Transverse colon (tissue), 4 donors: ENCODE measurements around the gene TDRD10. TPM values are rescaled to one million over a fixed set of nuclear protein-coding genes. Genes with fewer than 3 reads are reported as not detected.

Experiments used
- DNase-seq: peaks from one replicate; pipeline ENCODE4 v3.0.0-alpha.2; 2019
- H3K27ac ChIP-seq, 4 donors: fragments of 200-600 bp; sonication (generic); 2 replicates each; pipeline ENCODE4 v1.5.1; 2016 to 2018; ENCODE audit warnings: inconsistent platforms in 4 of 4
- H3K27me3 ChIP-seq: fragments of 200-600 bp; sonication (generic); 2 replicates; pipeline ENCODE4 v1.5.1; 2017; ENCODE audit warnings: inconsistent platforms
- H3K36me3 ChIP-seq, 4 donors: fragments of 200-600 bp; sonication (generic); 2 replicates each; pipeline ENCODE4 v1.5.1; 2017 to 2019; ENCODE audit warnings: inconsistent platforms in 4 of 4
- H3K4me1 ChIP-seq, 4 donors: fragments of 200-600 bp; sonication (generic); 2 replicates each; pipeline ENCODE4 v1.5.1; 2017 to 2020; ENCODE audit warnings: inconsistent platforms in 4 of 4
- H3K4me3 ChIP-seq, 4 donors: fragments of 200-600 bp; sonication (generic); 1 replicate in 1 of 4; 2 replicates in 3 of 4; pipeline versions ENCODE4 v1.5.1 to v1.6.1; 2017 to 2019; ENCODE audit warnings: inconsistent platforms in 4 of 4
- H3K9me3 ChIP-seq, 2 donors: fragments of 200-600 bp; sonication (generic); 2 replicates each; pipeline ENCODE4 v1.5.1; 2017 to 2019; ENCODE audit warnings: inconsistent platforms in 2 of 2
- EP300 ChIP-seq: sonication (generic); formaldehyde crosslinking; IDR thresholded peaks from one replicate; pipeline ENCODE4 v1.6.1; 2017; ENCODE audit warnings: antibody characterized with exemption, low read depth
- POLR2A ChIP-seq: fragments of 450-650 bp; IDR thresholded peaks from one replicate; pipeline ENCODE4 v1.6.1; 2016; ENCODE audit warnings: antibody characterized with exemption, mild to moderate bottlenecking, moderate library complexity
- POLR2AphosphoS5 ChIP-seq, 3 donors: sonication (generic); formaldehyde crosslinking; IDR thresholded peaks; one replicate each; pipeline ENCODE4 v1.6.1; 2016; ENCODE audit warnings: antibody characterized with exemption in 3 of 3
- WGBS, 2 donors: methylation state at CpG; one replicate each; pipeline ENCODE4 v1.1.5; 2018; ENCODE audit warnings: low coverage in 1 of 2; 5-methylcytosine and 5-hydroxymethylcytosine counted together
- in situ Hi-C, 4 donors: fragments of 200-750 bp; cut with MboI; loops; one replicate each; pipeline versions ENCODE4 v1.15.0 to v1.15.1; 2017; ENCODE audit warnings: low sequenced_read_pairs in 3 of 4, low pct_ligation_motif_present in 1 of 4, low pct_unique_long_range_greater_than_20kb in 1 of 4
- intact Hi-C: fragments of 100-400 bp; cut with DNase I; formaldehyde crosslinking; loops from one replicate; pipeline ENCODE4 v1.15.1; 2023; ENCODE audit warnings: low total_unique reads
- total RNA-seq, 4 donors: library from RNA; depleted of rRNA; stranded (reverse); fragments of >200 nt; gene quantifications; one replicate each; pipeline ENCODE4 v1.1.0, GENCODE V29; 2016
- TF ChIP-seq, protein P1 (sequence below), 5 experiments: fragments of 200-600 bp in 3 of 5; fragments of 450-650 bp in 2 of 5; sonication (generic) in 3 of 5; IDR thresholded peaks; 1 replicate in 2 of 5; 2 replicates in 3 of 5; pipeline ENCODE4 v1.5.1; 2016 to 2017; ENCODE audit warnings: antibody characterized with exemption in 5 of 5, inconsistent platforms in 3 of 5, mild to moderate bottlenecking in 2 of 5, moderate library complexity in 1 of 5

The TDRD10 gene, protein sequence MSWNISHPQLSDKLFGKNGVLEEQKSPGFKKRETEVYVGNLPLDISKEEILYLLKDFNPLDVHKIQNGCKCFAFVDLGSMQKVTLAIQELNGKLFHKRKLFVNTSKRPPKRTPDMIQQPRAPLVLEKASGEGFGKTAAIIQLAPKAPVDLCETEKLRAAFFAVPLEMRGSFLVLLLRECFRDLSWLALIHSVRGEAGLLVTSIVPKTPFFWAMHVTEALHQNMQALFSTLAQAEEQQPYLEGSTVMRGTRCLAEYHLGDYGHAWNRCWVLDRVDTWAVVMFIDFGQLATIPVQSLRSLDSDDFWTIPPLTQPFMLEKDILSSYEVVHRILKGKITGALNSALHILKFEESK
- total RNA-seq: 1 to 10 TPM in 1 of 4 donors, under 1 TPM in 1, not detected in 2; 0.96 to 3.3 TPM

DNA sequence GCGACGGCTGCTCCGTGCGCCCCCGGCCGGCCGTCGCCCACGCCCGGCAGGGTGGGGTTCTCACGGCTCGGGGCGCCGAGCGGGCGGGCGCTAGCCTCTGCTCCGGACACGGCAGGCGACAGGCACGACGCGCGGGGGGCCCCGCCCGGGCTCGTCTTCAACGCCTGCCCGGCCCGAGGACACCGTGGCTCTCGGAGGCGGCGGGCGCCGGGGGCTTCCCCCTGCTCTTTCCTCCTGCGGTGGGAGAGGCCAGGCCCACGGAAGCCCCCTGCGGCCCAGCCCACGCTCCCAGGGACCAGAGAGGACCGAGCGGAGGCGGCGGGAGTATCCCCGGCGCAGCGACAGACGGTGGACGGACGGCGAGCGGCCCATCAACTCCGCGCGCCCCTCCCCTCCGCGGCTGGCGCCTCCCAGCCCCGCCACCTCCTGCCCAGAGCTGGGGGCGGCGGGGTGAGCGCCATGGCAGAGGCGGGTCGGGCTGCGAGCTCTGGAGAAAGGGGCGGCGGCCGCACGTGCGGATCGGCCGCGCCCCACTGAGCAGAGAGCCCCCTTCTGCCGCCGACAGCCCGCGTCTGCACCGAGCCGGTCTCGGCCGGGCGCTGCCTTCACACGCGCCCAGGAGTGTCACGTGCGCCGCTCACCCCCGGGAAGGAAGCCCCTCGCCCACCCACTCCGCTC lies at the start of gene TDRD10, which contains the start of gene SHE:
Gene TDRD10, plus strand, starts transcription at position 154 of the 678 bp plus-strand sequence. CDS start 4,685 bp downstream, outside the sequence.
Gene SHE, minus strand, starts transcription at position 347 of the 678 bp plus-strand sequence. CDS start 386 bp downstream, outside the sequence.
- TF ChIP-seq POLR2A (no peak), EP300 (no peak), POLR2AphosphoS5 (IDR thresholded peaks at IDR 0.05) (no peak)
- TF ChIP-seq, protein P1, sequence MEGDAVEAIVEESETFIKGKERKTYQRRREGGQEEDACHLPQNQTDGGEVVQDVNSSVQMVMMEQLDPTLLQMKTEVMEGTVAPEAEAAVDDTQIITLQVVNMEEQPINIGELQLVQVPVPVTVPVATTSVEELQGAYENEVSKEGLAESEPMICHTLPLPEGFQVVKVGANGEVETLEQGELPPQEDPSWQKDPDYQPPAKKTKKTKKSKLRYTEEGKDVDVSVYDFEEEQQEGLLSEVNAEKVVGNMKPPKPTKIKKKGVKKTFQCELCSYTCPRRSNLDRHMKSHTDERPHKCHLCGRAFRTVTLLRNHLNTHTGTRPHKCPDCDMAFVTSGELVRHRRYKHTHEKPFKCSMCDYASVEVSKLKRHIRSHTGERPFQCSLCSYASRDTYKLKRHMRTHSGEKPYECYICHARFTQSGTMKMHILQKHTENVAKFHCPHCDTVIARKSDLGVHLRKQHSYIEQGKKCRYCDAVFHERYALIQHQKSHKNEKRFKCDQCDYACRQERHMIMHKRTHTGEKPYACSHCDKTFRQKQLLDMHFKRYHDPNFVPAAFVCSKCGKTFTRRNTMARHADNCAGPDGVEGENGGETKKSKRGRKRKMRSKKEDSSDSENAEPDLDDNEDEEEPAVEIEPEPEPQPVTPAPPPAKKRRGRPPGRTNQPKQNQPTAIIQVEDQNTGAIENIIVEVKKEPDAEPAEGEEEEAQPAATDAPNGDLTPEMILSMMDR (IDR thresholded peaks at IDR 0.05): no peak
- peak within 1 kb of the TSS; percentile 46 to 70 (median 56) for H3K27ac ChIP-seq
- 12% methylated on average over 55 of the region's 90 CpGs; no CpG with 5 or more reads in 1 of the 2 donors for WGBS, 2 donors
- intact Hi-C loops: no loop called here
- DNase-seq: peak; percentile 9
- H3K4me3 ChIP-seq: peak within 1 kb of the TSS; percentile 22 to 46 (median 35)
- in situ Hi-C loops: no loop called here
- H3K4me1 ChIP-seq: peaks cover 3 to 18% (median 9%) of the 10 kb centered on the region in 4 donors
- H3K27me3 ChIP-seq: peaks cover 73% of the 10 kb centered on the region
- H3K36me3 ChIP-seq: no peaks in the 10 kb centered on the region
- no peaks in the 10 kb centered on the region for H3K9me3 ChIP-seq

DNA sequence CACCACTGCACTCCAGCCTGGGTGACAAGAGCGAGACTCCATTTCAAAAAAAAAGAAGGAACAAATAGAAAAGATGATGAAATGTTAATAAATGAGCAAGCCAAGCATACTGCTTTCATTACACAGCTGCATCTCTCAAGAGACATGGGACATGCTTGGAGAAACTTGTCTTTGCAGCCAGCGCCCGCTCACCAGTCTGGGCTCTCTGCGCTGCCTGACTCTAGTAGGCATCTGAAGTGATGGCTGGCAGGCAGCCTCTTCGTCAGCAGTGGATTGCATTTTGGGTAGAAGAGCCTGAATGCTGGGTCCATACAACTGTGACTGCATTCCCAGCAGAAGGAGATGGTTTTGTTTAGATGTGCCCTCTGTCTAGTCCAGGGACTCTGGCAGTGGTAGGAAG lies 48.9 kb upstream of the TDRD10 start:
- no peak overlapping the region for H3K4me3 ChIP-seq
- in situ Hi-C loops (no loop called here), intact Hi-C loops (no loop called here)
- no peak for DNase-seq
- H3K27ac ChIP-seq: no peak overlapping the region
- peaks cover 0 to 55% (median 18%) of the 10 kb centered on the region in 4 donors for H3K36me3 ChIP-seq
- TF ChIP-seq POLR2AphosphoS5 (IDR thresholded peaks at IDR 0.05): no peak
- TF ChIP-seq POLR2A: no peak
- no peak for TF ChIP-seq EP300
- TF ChIP-seq, protein P1 (IDR thresholded peaks at IDR 0.05): no peak
- H3K4me1 ChIP-seq: peaks cover 0 to 16% (median 5%) of the 10 kb centered on the region in 4 donors
- H3K27me3 ChIP-seq: no peaks in the 10 kb centered on the region
- WGBS, 2 donors: 89 to 94% methylated on average over 3 to 5 of the region's 5 CpGs
- H3K9me3 ChIP-seq: no peaks in the 10 kb centered on the region

DNA sequence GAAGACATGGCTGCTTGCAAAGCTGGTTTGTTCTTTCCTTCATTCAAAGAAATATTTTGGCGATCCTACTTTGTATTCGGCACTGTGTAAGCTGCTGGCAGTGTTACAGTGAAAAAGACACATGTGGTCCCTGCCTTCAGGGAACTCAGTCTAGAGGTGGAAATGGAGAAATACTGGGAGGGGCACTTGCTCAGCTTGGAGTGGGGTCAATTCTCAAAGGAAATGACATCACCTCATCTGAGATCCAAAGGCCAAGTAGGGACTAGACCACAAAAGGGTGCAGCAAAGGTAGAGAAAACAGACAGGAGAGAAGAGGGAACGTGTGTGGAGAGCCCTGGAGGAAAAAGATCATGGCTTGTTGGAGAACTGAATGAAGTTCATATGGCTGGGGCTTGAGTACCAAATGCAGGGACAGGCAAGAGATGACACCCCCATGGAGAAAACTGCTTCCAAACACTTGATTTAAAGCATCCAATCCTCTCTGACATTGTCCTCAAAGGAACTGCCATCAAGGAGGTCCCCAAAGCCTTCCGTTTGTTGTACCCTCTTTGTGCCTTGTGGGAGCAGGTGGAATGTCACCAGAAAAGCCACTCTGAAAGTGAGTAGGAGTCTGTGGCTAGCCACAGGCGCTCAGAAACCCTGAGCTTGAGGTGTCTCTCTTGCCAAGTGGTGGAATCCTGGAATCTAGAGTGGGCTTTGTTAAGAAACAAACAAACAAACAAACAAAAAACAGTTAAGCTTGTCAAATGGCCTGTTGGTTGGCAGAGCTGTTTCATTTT lies 48.3 kb upstream of the TDRD10 start:
- in situ Hi-C loops: no loop called here
- intact Hi-C loops: no loop called here
- no peaks in the 10 kb centered on the region for H3K27me3 ChIP-seq
- H3K27ac ChIP-seq: no peak overlapping the region
- no peak overlapping the region for H3K4me3 ChIP-seq
- TF ChIP-seq POLR2AphosphoS5 (IDR thresholded peaks at IDR 0.05) (peak in 1 of 3 donors; percentile 8), EP300 (no peak)
- H3K4me1 ChIP-seq: peaks cover 0 to 16% (median 5%) of the 10 kb centered on the region in 4 donors
- H3K36me3 ChIP-seq: peaks cover 0 to 57% (median 16%) of the 10 kb centered on the region in 4 donors
- H3K9me3 ChIP-seq: no peaks in the 10 kb centered on the region
- WGBS, 2 donors: 67% methylated on average over 5 of the region's 5 CpGs; no CpG with 5 or more reads in 1 of the 2 donors
- no peak for DNase-seq

DNA sequence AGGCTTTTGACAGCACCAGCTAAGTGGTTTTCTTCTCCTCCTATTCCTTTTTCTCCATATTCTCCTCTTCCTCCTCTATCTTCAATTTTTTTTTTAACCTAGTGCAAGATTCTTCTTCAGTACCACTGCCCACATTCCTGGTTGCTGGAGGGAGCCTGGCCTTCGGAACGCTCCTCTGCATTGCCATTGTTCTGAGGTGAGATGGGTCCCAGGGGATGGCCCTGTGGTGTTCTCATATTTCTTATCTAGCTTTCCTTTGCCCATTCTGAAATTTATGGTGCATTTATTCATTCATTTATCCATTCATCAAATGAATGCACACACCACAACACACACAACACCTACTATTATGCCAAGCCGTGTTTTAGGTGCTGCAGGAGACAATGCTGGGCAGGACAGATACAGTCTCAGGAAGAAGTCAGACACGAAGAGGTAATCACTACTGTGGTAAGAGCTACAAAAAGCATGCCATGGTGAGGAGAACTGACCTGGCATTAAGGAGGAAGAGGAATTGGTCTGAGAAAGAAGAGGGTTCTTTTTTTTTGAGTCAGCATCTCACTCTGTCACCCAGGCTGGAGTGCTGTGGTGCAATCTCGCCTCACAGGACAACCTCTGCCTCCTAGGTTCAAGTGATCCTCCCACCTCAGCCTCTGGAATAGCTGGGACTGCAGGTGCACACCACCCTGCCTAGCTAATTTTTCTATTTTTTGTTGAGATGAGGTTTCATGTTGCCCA lies 47.5 kb upstream of the TDRD10 start:
- Histone ChIP-seq H3K4me3 (no peak overlapping the region), H3K36me3 (peaks cover 0 to 59% (median 17%) of the 10 kb centered on the region in 4 donors), H3K27me3 (no peaks in the 10 kb centered on the region), H3K9me3 (no peaks in the 10 kb centered on the region), H3K27ac (no peak overlapping the region), H3K4me1 (peaks cover 0 to 16% (median 5%) of the 10 kb centered on the region in 4 donors)
- TF ChIP-seq POLR2AphosphoS5 (IDR thresholded peaks at IDR 0.05) (no peak), EP300 (no peak), POLR2A (no peak)
- TF ChIP-seq, protein P1 (IDR thresholded peaks at IDR 0.05): no peak
- in situ Hi-C loops (no loop called here), intact Hi-C loops (no loop called here)
- 73 to 88% methylated on average over 3 to 5 of the region's 5 CpGs for WGBS, 2 donors
- DNase-seq: no peak
